H1 (cell line): ENCODE data around the gene PKP3.

Experiments used
- CREB1 ChIP-seq: IDR thresholded peaks from 2 replicates; pipeline ENCODE4 v1.6.1; 2012; ENCODE audit warnings: inconsistent platforms
- FOSL1 ChIP-seq: IDR thresholded peaks from 2 replicates; pipeline ENCODE4 v1.6.1; 2011; ENCODE audit warnings: mild to moderate bottlenecking, low read depth, low read length, moderate library complexity; ENCODE audit not compliant: insufficient read depth
- POLR2A ChIP-seq, 2 experiments: IDR thresholded peaks; 1 replicate in 1 of 2; 2 replicates in 1 of 2; pipeline ENCODE4 v1.6.1; 2011; ENCODE audit warnings: low read depth in 2 of 2, low read length in 2 of 2, mild to moderate bottlenecking in 2 of 2; ENCODE audit errors: control extremely low read depth in 1 of 2
- ZNF274 ChIP-seq: IDR thresholded peaks from 2 replicates; pipeline ENCODE4 v1.7.0; 2012; ENCODE audit warnings: low read length, borderline replicate concordance; ENCODE audit errors: extremely low read depth

DNA sequence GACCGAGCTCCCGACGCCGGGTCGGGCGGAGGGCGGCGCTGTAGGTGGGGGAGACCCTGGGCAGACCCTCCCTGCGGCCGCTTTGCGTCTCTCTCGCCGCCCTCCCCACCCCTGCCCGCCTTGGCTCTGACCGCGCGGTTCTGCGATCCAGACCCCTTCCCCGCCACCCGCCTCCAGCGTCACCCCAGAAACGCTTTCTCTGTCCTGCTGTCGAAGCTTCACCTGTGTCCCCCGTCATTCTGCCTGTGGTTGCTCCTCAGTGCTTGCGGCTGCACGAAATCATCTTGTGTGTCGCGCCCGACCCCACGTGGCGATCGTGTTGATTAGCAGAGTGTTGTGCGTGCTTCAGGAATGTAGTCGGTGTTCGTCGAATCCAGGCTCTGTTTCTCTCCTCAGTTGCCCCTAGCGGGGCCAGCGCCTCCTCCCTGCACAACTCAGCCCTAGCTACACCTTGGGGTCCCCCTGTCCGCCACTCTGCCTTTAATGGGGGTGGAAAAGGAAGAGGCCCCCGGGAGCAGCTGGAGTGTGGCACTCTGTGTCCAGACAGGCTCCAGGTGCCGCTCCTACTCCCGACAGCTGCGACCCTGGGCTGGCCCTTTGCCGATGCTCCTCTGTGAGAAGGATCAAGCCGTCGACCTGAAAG is 56.9 kb downstream of the PKP3 start:
- TF ChIP-seq POLR2A (IDR thresholded peaks at IDR 0.05; ENCODE audit: control extremely low read depth in 1 of 2, low read depth in 2 of 2, low read length in 2 of 2) (no peak), FOSL1 (no peak), CREB1 (no peak), ZNF274 (no peak)
